HEK293 (cell line): ENCODE results near the gene ST6GAL1.

Experiments
- CTCF ChIA-PET: fragments of 350-600 bp; formaldehyde crosslinking; extraction: SDS; loops from one replicate; lab custom pipeline; 2021; ENCODE audit warnings: antibody characterized with exemption; lab: Yijun Ruan, JAX
- POLR2A ChIA-PET: fragments of 300-600 bp; formaldehyde crosslinking; extraction: SDS; loops from one replicate; lab custom pipeline; 2020; ENCODE audit warnings: antibody characterized with exemption, inconsistent platforms; lab: Yijun Ruan, JAX
- H3K27ac ChIP-seq: fragments of 200-500 bp; sonication (Bioruptor generic); 2 replicates; pipeline ENCODE4 v1.5.1; 2014; ENCODE audit warnings: low read depth, low read length, control low read depth, inconsistent platforms; ENCODE audit errors: extremely low read depth
- H3K36me3 ChIP-seq, 2 experiments: fragments of 200-500 bp in 1 of 2; sonication (Bioruptor generic) in 1 of 2; 1 replicate in 1 of 2; 2 replicates in 1 of 2; pipeline ENCODE4 v1.5.1; 2014 to 2017; ENCODE audit warnings: inconsistent platforms in 2 of 2, low read length in 2 of 2; ENCODE audit not compliant: control insufficient read depth in 2 of 2, insufficient read depth in 1 of 2
- H3K4me1 ChIP-seq: fragments of 200-500 bp; sonication (Bioruptor generic); 2 replicates; pipeline ENCODE4 v1.5.1; 2014; ENCODE audit warnings: mild to moderate bottlenecking, low read length, inconsistent platforms; ENCODE audit not compliant: control insufficient read depth, insufficient read depth
- H3K4me3 ChIP-seq: 2 replicates; pipeline ENCODE4 v1.5.1; 2011; ENCODE audit warnings: low read depth, mild to moderate bottlenecking, control low read depth, low read length, moderate library complexity
- H3K9me3 ChIP-seq: fragments of 200-500 bp; sonication (Bioruptor generic); 2 replicates; pipeline ENCODE4 v1.5.1; 2014; ENCODE audit warnings: low read depth, low read length, inconsistent platforms; ENCODE audit not compliant: control insufficient read depth, insufficient read depth
- SALL2 ChIP-seq: fragments of 450-650 bp; formaldehyde crosslinking; IDR thresholded peaks from 2 replicates; pipeline ENCODE4 v1.5.0; 2017; ENCODE audit warnings: missing biosample characterization, mild to moderate bottlenecking, missing genetic modification characterization, borderline replicate concordance
- ZEB2 ChIP-seq: fragments of 450-650 bp; formaldehyde crosslinking; IDR thresholded peaks from 2 replicates; pipeline ENCODE4 v1.5.1; 2016; ENCODE audit warnings: missing biosample characterization, missing genetic modification characterization
- ZFP41 ChIP-seq: fragments of 450-650 bp; formaldehyde crosslinking; IDR thresholded peaks from 2 replicates; pipeline ENCODE4 v1.5.1; 2016; ENCODE audit warnings: missing biosample characterization, missing genetic modification characterization, borderline replicate concordance
- ZNF19 ChIP-seq: fragments of 450-650 bp; formaldehyde crosslinking; IDR thresholded peaks from 2 replicates; pipeline ENCODE4; 2016; ENCODE audit warnings: missing biosample characterization, missing genetic modification characterization, low read depth
- ZNF202 ChIP-seq: fragments of 450-650 bp; formaldehyde crosslinking; IDR thresholded peaks from 2 replicates; pipeline ENCODE4 v1.5.1; 2016; ENCODE audit warnings: missing biosample characterization, missing genetic modification characterization, borderline replicate concordance
- ZNF292 ChIP-seq: fragments of 450-650 bp; formaldehyde crosslinking; IDR thresholded peaks from 2 replicates; pipeline ENCODE4 v1.5.1; 2016; ENCODE audit warnings: low read depth, missing biosample characterization, missing genetic modification characterization, borderline replicate concordance
- ZNF394 ChIP-seq: fragments of 450-650 bp; formaldehyde crosslinking; IDR thresholded peaks from 2 replicates; pipeline ENCODE4 v1.5.1; 2016; ENCODE audit warnings: missing biosample characterization, missing genetic modification characterization, mild to moderate bottlenecking, moderate library complexity, borderline replicate concordance
- ZNF596 ChIP-seq: fragments of 450-650 bp; IDR thresholded peaks from 2 replicates; pipeline ENCODE4 v1.5.0; 2018; ENCODE audit warnings: missing biosample characterization, mild to moderate bottlenecking, missing genetic modification characterization, moderate library complexity
- ZNF624 ChIP-seq: fragments of 450-650 bp; formaldehyde crosslinking; IDR thresholded peaks from 2 replicates; pipeline ENCODE4 v1.5.1; 2017; ENCODE audit warnings: missing biosample characterization, missing genetic modification characterization
- ZNF670 ChIP-seq: fragments of 450-650 bp; formaldehyde crosslinking; IDR thresholded peaks from 2 replicates; pipeline ENCODE4 v1.5.1; 2016; ENCODE audit warnings: missing biosample characterization, missing genetic modification characterization, low read depth
- ZNF776 ChIP-seq: fragments of 450-650 bp; formaldehyde crosslinking; IDR thresholded peaks from 2 replicates; pipeline ENCODE4 v1.5.0; 2017; ENCODE audit warnings: missing biosample characterization, missing genetic modification characterization, borderline replicate concordance
- TF ChIP-seq, protein P1 (sequence below): fragments of 450-650 bp; formaldehyde crosslinking; IDR thresholded peaks from 2 replicates; pipeline ENCODE4 v1.5.1; 2017; ENCODE audit warnings: missing biosample characterization, mild to moderate bottlenecking, missing genetic modification characterization, moderate library complexity
- TF ChIP-seq, protein P2 (sequence below): fragments of 450-650 bp; formaldehyde crosslinking; IDR thresholded peaks from 2 replicates; pipeline ENCODE4 v1.5.1; 2016; ENCODE audit warnings: missing biosample characterization, missing genetic modification characterization
- TF ChIP-seq, protein P3 (sequence below): fragments of 450-650 bp; formaldehyde crosslinking; IDR thresholded peaks from 2 replicates; pipeline ENCODE4 v1.5.1; 2016; ENCODE audit warnings: missing biosample characterization, missing genetic modification characterization
- TF ChIP-seq, protein P4 (sequence below): fragments of 450-650 bp; formaldehyde crosslinking; IDR thresholded peaks from 2 replicates; pipeline ENCODE4 v1.5.1; 2016; ENCODE audit warnings: missing biosample characterization, missing genetic modification characterization, low read depth
- TF ChIP-seq, protein P5 (sequence below): fragments of 450-650 bp; formaldehyde crosslinking; optimal IDR thresholded peaks from 2 replicates; pipeline ENCODE3; 2016; ENCODE audit warnings: missing biosample characterization, mild to moderate bottlenecking, missing genetic modification characterization
- TF ChIP-seq, protein P6 (sequence below): fragments of 450-650 bp; formaldehyde crosslinking; IDR thresholded peaks from 2 replicates; pipeline ENCODE4 v1.5.1; 2017; ENCODE audit warnings: missing biosample characterization, missing genetic modification characterization

ST6GAL1 gene

DNA sequence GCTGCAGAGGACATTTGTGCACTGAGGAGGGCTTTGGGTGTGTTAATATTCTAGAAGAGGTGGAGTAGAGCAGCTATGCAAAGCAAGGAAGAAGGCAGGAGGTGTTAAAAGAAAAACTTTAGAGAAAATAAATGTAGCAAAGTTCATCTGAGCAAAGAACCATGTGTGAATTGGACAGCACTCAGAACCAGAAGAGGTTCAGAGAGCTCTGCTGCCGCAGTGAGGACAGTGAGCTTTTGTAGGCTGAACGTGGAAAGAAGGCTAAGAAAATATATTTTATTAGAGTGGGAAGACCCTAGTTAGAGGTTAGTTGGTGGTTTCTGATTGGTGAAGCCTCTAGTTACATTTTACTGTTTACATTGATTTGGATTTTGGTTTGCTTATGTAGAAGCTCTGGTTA lies 50.7 kb downstream of the ST6GAL1 start (continued):
- TF ChIP-seq ZNF19 (tag by site-specific recombination) = no peak

DNA sequence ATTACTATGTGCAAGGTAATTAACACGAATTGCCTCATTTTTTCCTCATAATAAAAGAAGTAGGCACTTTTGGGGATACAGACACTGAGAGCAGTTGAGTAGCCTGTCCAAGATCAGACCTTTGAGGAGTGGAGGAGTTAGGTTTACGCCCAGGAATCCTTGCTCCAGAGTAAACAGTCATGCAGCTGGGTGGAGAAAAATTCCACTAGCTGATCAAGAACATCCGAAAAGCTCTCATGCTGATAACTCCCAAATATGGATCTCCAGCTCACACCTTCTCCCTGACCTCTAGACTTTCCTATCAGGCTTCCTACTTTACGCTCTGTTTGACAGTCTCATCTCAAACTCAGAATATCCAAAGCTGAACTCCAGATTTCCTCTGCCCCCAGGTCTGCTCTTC lies 53.3 kb downstream of the ST6GAL1 start:
- Histone ChIP-seq H3K36me3 (no peaks in the 10 kb centered on the region; a peak in 1 of 3 replicates), H3K27ac (no peak overlapping the region), H3K4me1 (no peaks in the 10 kb centered on the region), H3K4me3 (no peak overlapping the region), H3K9me3 (no peaks in the 10 kb centered on the region)
- ChIA-PET POLR2A (no interaction called here), CTCF (interaction anchor here (0.7 kb wide), 1 partner anchor 134 kb away, joined by 5 read pairs; no protein-coding TSS in a partner anchor)
- TF ChIP-seq, protein P1, sequence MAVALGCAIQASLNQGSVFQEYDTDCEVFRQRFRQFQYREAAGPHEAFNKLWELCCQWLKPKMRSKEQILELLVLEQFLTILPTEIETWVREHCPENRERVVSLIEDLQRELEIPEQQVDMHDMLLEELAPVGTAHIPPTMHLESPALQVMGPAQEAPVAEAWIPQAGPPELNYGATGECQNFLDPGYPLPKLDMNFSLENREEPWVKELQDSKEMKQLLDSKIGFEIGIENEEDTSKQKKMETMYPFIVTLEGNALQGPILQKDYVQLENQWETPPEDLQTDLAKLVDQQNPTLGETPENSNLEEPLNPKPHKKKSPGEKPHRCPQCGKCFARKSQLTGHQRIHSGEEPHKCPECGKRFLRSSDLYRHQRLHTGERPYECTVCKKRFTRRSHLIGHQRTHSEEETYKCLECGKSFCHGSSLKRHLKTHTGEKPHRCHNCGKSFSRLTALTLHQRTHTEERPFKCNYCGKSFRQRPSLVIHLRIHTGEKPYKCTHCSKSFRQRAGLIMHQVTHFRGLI (tag by site-specific recombination) = no peak
- TF ChIP-seq ZEB2 (tag by site-specific recombination) (no peak), ZNF202 (tag by site-specific recombination) (no peak), ZNF596 (tag by site-specific recombination) (no peak), ZNF670 (tag by site-specific recombination) (no peak), ZFP41 (no peak), ZNF292 (tag by site-specific recombination) (no peak), ZNF624 (tag by site-specific recombination) (no peak), ZNF776 (tag by site-specific recombination) (no peak), SALL2 (tag by site-specific recombination) (no peak), ZNF394 (tag by site-specific recombination) (no peak)
- TF ChIP-seq, protein P2, sequence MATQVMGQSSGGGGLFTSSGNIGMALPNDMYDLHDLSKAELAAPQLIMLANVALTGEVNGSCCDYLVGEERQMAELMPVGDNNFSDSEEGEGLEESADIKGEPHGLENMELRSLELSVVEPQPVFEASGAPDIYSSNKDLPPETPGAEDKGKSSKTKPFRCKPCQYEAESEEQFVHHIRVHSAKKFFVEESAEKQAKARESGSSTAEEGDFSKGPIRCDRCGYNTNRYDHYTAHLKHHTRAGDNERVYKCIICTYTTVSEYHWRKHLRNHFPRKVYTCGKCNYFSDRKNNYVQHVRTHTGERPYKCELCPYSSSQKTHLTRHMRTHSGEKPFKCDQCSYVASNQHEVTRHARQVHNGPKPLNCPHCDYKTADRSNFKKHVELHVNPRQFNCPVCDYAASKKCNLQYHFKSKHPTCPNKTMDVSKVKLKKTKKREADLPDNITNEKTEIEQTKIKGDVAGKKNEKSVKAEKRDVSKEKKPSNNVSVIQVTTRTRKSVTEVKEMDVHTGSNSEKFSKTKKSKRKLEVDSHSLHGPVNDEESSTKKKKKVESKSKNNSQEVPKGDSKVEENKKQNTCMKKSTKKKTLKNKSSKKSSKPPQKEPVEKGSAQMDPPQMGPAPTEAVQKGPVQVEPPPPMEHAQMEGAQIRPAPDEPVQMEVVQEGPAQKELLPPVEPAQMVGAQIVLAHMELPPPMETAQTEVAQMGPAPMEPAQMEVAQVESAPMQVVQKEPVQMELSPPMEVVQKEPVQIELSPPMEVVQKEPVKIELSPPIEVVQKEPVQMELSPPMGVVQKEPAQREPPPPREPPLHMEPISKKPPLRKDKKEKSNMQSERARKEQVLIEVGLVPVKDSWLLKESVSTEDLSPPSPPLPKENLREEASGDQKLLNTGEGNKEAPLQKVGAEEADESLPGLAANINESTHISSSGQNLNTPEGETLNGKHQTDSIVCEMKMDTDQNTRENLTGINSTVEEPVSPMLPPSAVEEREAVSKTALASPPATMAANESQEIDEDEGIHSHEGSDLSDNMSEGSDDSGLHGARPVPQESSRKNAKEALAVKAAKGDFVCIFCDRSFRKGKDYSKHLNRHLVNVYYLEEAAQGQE (tag by site-specific recombination) = no peak
- TF ChIP-seq, protein P3, sequence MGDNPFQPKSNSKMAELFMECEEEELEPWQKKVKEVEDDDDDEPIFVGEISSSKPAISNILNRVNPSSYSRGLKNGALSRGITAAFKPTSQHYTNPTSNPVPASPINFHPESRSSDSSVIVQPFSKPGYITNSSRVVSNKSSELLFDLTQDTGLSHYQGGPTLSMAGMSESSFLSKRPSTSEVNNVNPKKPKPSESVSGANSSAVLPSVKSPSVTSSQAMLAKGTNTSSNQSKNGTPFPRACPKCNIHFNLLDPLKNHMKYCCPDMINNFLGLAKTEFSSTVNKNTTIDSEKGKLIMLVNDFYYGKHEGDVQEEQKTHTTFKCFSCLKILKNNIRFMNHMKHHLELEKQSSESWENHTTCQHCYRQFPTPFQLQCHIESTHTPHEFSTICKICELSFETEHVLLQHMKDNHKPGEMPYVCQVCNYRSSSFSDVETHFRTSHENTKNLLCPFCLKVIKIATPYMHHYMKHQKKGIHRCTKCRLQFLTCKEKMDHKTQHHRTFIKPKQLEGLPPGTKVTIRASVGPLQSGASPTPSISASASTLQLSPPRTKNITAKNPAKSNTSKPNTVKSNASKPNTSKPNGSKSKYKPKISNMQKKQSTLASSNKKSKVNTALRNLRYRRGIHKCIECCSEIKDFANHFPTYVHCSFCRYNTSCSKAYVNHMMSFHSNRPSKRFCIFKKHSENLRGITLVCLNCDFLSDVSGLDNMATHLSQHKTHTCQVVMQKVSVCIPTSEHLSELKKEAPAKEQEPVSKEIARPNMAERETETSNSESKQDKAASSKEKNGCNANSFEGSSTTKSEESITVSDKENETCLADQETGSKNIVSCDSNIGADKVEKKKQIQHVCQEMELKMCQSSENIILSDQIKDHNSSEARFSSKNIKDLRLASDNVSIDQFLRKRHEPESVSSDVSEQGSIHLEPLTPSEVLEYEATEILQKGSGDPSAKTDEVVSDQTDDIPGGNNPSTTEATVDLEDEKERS (tag by site-specific recombination) = no peak
- TF ChIP-seq, protein P4, sequence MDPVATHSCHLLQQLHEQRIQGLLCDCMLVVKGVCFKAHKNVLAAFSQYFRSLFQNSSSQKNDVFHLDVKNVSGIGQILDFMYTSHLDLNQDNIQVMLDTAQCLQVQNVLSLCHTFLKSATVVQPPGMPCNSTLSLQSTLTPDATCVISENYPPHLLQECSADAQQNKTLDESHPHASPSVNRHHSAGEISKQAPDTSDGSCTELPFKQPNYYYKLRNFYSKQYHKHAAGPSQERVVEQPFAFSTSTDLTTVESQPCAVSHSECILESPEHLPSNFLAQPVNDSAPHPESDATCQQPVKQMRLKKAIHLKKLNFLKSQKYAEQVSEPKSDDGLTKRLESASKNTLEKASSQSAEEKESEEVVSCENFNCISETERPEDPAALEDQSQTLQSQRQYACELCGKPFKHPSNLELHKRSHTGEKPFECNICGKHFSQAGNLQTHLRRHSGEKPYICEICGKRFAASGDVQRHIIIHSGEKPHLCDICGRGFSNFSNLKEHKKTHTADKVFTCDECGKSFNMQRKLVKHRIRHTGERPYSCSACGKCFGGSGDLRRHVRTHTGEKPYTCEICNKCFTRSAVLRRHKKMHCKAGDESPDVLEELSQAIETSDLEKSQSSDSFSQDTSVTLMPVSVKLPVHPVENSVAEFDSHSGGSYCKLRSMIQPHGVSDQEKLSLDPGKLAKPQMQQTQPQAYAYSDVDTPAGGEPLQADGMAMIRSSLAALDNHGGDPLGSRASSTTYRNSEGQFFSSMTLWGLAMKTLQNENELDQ = no peak
- TF ChIP-seq, protein P5, sequence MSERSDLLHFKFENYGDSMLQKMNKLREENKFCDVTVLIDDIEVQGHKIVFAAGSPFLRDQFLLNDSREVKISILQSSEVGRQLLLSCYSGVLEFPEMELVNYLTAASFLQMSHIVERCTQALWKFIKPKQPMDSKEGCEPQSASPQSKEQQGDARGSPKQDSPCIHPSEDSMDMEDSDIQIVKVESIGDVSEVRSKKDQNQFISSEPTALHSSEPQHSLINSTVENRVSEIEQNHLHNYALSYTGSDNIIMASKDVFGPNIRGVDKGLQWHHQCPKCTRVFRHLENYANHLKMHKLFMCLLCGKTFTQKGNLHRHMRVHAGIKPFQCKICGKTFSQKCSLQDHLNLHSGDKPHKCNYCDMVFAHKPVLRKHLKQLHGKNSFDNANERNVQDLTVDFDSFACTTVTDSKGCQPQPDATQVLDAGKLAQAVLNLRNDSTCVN (tag by site-specific recombination) = no peak
- TF ChIP-seq, protein P6, sequence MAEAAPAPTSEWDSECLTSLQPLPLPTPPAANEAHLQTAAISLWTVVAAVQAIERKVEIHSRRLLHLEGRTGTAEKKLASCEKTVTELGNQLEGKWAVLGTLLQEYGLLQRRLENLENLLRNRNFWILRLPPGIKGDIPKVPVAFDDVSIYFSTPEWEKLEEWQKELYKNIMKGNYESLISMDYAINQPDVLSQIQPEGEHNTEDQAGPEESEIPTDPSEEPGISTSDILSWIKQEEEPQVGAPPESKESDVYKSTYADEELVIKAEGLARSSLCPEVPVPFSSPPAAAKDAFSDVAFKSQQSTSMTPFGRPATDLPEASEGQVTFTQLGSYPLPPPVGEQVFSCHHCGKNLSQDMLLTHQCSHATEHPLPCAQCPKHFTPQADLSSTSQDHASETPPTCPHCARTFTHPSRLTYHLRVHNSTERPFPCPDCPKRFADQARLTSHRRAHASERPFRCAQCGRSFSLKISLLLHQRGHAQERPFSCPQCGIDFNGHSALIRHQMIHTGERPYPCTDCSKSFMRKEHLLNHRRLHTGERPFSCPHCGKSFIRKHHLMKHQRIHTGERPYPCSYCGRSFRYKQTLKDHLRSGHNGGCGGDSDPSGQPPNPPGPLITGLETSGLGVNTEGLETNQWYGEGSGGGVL = no peak
